Peyer's patch (tissue), 4 donors: ENCODE data around the gene KRT72.

Source experiments
- CTCF ChIP-seq, 6 experiments: fragments of 450-650 bp in 4 of 6; fragments of 200-600 bp in 2 of 6; sonication (generic) in 1 of 6; IDR thresholded peaks; one replicate each; pipeline ENCODE4 v1.5.1; 2017 to 2019; ENCODE audit warnings: antibody characterized with exemption in 6 of 6, mild to moderate bottlenecking in 3 of 6, moderate library complexity in 1 of 6
- POLR2A ChIP-seq, 2 donors: fragments of 450-650 bp; IDR thresholded peaks; one replicate each; pipeline ENCODE4 v1.5.1; 2017; ENCODE audit warnings: antibody characterized with exemption in 2 of 2, mild to moderate bottlenecking in 2 of 2, moderate library complexity in 2 of 2

GRCh38 chr12:52570511-52570910 is 30.8 kb downstream of the KRT72 start:
- TF ChIP-seq CTCF (IDR thresholded peaks at IDR 0.05), result no peak
- TF ChIP-seq POLR2A (IDR thresholded peaks at IDR 0.05), result no peak
